ENCODE measurements around the gene SLC7A7. TPM values are rescaled to one million over a fixed set of nuclear protein-coding genes. Genes with fewer than 3 reads are reported as not detected.
A peak's percentile ranks its signal among the peaks of the same experiment; 100 is the strongest.

The SLC7A7 gene
- total and polyA plus RNA-seq, 2 experiments from 2014 or later, result 0.63 to 0.65 TPM

GRCh38 chr14:22822571-22823098 is 7.4 kb upstream of the SLC7A7 start:
- H3K79me2 ChIP-seq (ENCODE audit: insufficient read depth), result no peaks in the 10 kb centered on the region
- H3K27me3 ChIP-seq (replicated peaks; ENCODE audit: insufficient read depth), result no peaks in the 10 kb centered on the region
- peaks cover 36% of the 10 kb centered on the region for H3K4me1 ChIP-seq (ENCODE audit: insufficient read depth)
- DNase-seq, result peak; percentile 94
- H3K9ac ChIP-seq, result peak overlapping the region; percentile 74
- H2AFZ ChIP-seq, result peak overlapping the region; percentile 71
- H3F3A ChIP-seq (ENCODE audit: insufficient read depth), result peaks cover 27% of the 10 kb centered on the region
- H3K9me2 ChIP-seq (ENCODE audit: insufficient read depth), result no peaks in the 10 kb centered on the region
- in situ Hi-C loops (cut with MboI), result no loop called here
- peak overlapping the region; percentile 76 for H3K4me2 ChIP-seq (ENCODE audit: unreplicated experiment)
- peak overlapping the region; percentile 89 for H3K27ac ChIP-seq
- no peaks in the 10 kb centered on the region for H4K20me1 ChIP-seq (ENCODE audit: insufficient read depth)
- TF ChIP-seq EZH2phosphoT487 (IDR thresholded peaks at IDR 0.05; ENCODE audit: insufficient read depth, low read depth) (no peak), EZH2 (IDR thresholded peaks at IDR 0.05; ENCODE audit: insufficient read depth, poor library complexity, severe bottlenecking) (no peak)
- no peaks in the 10 kb centered on the region for H3K36me3 ChIP-seq (ENCODE audit: low read depth)
- peak overlapping the region; percentile 60 for H3K4me3 ChIP-seq
- 1 to 2% methylated on average over 21 to 34 of the region's 34 CpGs for WGBS, 2 experiments (ENCODE audit: low coverage in 1 of 2, low lambda C conversion rate in 2 of 2, missing lambda C conversion rate in 2 of 2)
- H3K9me3 ChIP-seq (ENCODE audit: low read depth), result no peaks in the 10 kb centered on the region

GRCh38 chr14:22822016-22822570 is 6.9 kb upstream of the SLC7A7 start:
- Histone ChIP-seq H3K4me2 (ENCODE audit: unreplicated experiment) (no peak overlapping the region), H3K9ac (peak overlapping the region; percentile 74)

GRCh38 chr14:22821193-22822015 is 6.2 kb upstream of the SLC7A7 start:
- no peaks in the 10 kb centered on the region for H3K9me3 ChIP-seq (ENCODE audit: low read depth)
- TF ChIP-seq EZH2 (IDR thresholded peaks at IDR 0.05; ENCODE audit: insufficient read depth, poor library complexity, severe bottlenecking), result no peak
- TF ChIP-seq EZH2phosphoT487 (IDR thresholded peaks at IDR 0.05; ENCODE audit: insufficient read depth, low read depth), result no peak
- H3K4me2 ChIP-seq (ENCODE audit: unreplicated experiment), result no peak overlapping the region
- no peaks in the 10 kb centered on the region for H3K79me2 ChIP-seq (ENCODE audit: insufficient read depth)
- in situ Hi-C loops (cut with MboI), result no loop called here
- H3K27ac ChIP-seq, result no peak overlapping the region
- no peaks in the 10 kb centered on the region for H4K20me1 ChIP-seq (ENCODE audit: insufficient read depth)
- DNase-seq, result peak; percentile 20
- 80 to 82% methylated on average over 24 of the region's 24 CpGs for WGBS, 2 experiments (ENCODE audit: low coverage in 1 of 2, low lambda C conversion rate in 2 of 2, missing lambda C conversion rate in 2 of 2)
- no peak overlapping the region for H3K4me3 ChIP-seq
- H3K27me3 ChIP-seq (replicated peaks; ENCODE audit: insufficient read depth), result no peaks in the 10 kb centered on the region
- H3K9ac ChIP-seq, result no peak overlapping the region
- H3K4me1 ChIP-seq (ENCODE audit: insufficient read depth), result peaks cover 36% of the 10 kb centered on the region
- no peaks in the 10 kb centered on the region for H3K9me2 ChIP-seq (ENCODE audit: insufficient read depth)
- H3F3A ChIP-seq (ENCODE audit: insufficient read depth), result peaks cover 27% of the 10 kb centered on the region
- H2AFZ ChIP-seq, result no peak overlapping the region
- H3K36me3 ChIP-seq (ENCODE audit: low read depth), result no peaks in the 10 kb centered on the region

More at GRCh38 chr14:22822016-22822570, 6.9 kb upstream of the SLC7A7 start:
- no peaks in the 10 kb centered on the region for H3K79me2 ChIP-seq (ENCODE audit: insufficient read depth)
- H3K4me1 ChIP-seq (ENCODE audit: insufficient read depth), result peaks cover 36% of the 10 kb centered on the region
- in situ Hi-C loops (cut with MboI), result no loop called here
- peaks cover 27% of the 10 kb centered on the region for H3F3A ChIP-seq (ENCODE audit: insufficient read depth)
- no peaks in the 10 kb centered on the region for H3K36me3 ChIP-seq (ENCODE audit: low read depth)
- WGBS, 2 experiments (ENCODE audit: low coverage in 1 of 2, low lambda C conversion rate in 2 of 2, missing lambda C conversion rate in 2 of 2), result 54 to 68% methylated on average over 20 to 32 of the region's 32 CpGs
- H3K9me2 ChIP-seq (ENCODE audit: insufficient read depth), result no peaks in the 10 kb centered on the region
- no peaks in the 10 kb centered on the region for H3K27me3 ChIP-seq (replicated peaks; ENCODE audit: insufficient read depth)
- H3K27ac ChIP-seq, result peak overlapping the region; percentile 89
- TF ChIP-seq EZH2phosphoT487 (IDR thresholded peaks at IDR 0.05; ENCODE audit: insufficient read depth, low read depth) (no peak), EZH2 (IDR thresholded peaks at IDR 0.05; ENCODE audit: insufficient read depth, poor library complexity, severe bottlenecking) (no peak)
- peak overlapping the region; percentile 71 for H2AFZ ChIP-seq
- no peaks in the 10 kb centered on the region for H4K20me1 ChIP-seq (ENCODE audit: insufficient read depth)
- no peak overlapping the region for H3K4me3 ChIP-seq
- no peak for DNase-seq
- no peaks in the 10 kb centered on the region for H3K9me3 ChIP-seq (ENCODE audit: low read depth)

- peaks cover 36% of the 10 kb centered on the region for H3K4me1 ChIP-seq (ENCODE audit: insufficient read depth)
- peak; percentile 62 for DNase-seq
- no peaks in the 10 kb centered on the region for H3K9me2 ChIP-seq (ENCODE audit: insufficient read depth)
- H3K27me3 ChIP-seq (replicated peaks; ENCODE audit: insufficient read depth), result no peaks in the 10 kb centered on the region
- no peak overlapping the region for H2AFZ ChIP-seq
- H3F3A ChIP-seq (ENCODE audit: insufficient read depth), result peaks cover 27% of the 10 kb centered on the region
- H3K79me2 ChIP-seq (ENCODE audit: insufficient read depth), result no peaks in the 10 kb centered on the region
- no peaks in the 10 kb centered on the region for H3K36me3 ChIP-seq (ENCODE audit: low read depth)
- no peak overlapping the region for H3K4me2 ChIP-seq (ENCODE audit: unreplicated experiment)
- no peak overlapping the region for H3K27ac ChIP-seq
- in situ Hi-C loops (cut with MboI), result no loop called here
- no peak overlapping the region for H3K4me3 ChIP-seq
- H3K9me3 ChIP-seq (ENCODE audit: low read depth), result no peaks in the 10 kb centered on the region
- 76 to 84% methylated on average over 1 of the region's 1 CpG for WGBS, 2 experiments (ENCODE audit: low coverage in 1 of 2, low lambda C conversion rate in 2 of 2, missing lambda C conversion rate in 2 of 2)
- H3K9ac ChIP-seq, result no peak overlapping the region
- no peak for TF ChIP-seq EZH2phosphoT487 (IDR thresholded peaks at IDR 0.05; ENCODE audit: insufficient read depth, low read depth)
- TF ChIP-seq EZH2 (IDR thresholded peaks at IDR 0.05; ENCODE audit: insufficient read depth, poor library complexity, severe bottlenecking), result no peak
- no peaks in the 10 kb centered on the region for H4K20me1 ChIP-seq (ENCODE audit: insufficient read depth)
These were observed 5.5 kb upstream of the SLC7A7 start for GRCh38 chr14:22820731-22821130.

Measured in GM23248 (cell line).